ENCODE results near the gene ARHGAP15. TPM values are rescaled to one million over a fixed set of nuclear protein-coding genes. Genes with fewer than 3 reads are reported as not detected.

ARHGAP15 gene
- total and polyA plus RNA-seq, 4 donors, result 3.8 to 17.9 (median 13.2) TPM

DNA sequence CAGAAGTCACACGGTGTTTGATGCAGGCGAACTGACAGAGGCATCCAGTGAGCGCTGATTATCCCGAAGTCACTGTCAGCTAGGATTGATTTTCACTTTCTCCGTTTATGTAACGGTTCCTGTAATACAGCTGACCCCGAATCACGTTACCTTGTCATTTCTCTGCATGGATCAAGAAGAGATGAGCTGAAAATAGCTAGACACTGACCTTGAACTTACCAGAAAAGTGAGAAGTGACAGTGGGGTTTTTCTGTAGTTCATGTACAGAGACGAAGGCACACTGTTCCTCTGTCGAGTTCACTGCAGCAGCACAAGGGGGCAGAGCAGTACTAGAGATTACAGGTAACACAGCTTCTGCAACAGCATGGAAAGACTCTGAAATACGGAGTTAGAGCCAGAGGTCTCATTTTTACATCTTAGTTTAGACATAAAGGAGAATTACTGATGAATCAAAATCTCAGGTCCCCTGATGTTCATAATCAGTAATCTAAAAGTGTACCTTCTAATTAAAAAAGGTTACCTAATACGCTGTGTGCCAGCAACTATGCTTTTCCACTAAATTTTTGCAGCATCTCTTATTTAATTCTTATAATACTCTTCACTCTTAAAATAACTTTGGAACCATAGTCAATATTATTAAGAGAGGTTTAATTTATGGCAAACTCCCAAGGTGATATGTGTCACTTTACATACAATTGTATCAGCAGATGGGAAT is 33.1 kb downstream of the ARHGAP15 start:
- Histone ChIP-seq H3K4me1 (ENCODE audit: control insufficient read depth in 4 of 4, insufficient read depth in 4 of 4, low read length in 3 of 4) (peaks cover 0 to 6% (median 0%) of the 10 kb centered on the region in 4 donors), H3K36me3 (ENCODE audit: control insufficient read depth in 4 of 4, insufficient read depth in 3 of 4, low read depth in 1 of 4, low read length in 3 of 4) (no peaks in the 10 kb centered on the region), H3K27me3 (ENCODE audit: control insufficient read depth in 4 of 4, insufficient read depth in 4 of 4, low read length in 3 of 4) (peaks cover 0 to 3% (median 0%) of the 10 kb centered on the region in 4 donors), H3K9me3 (ENCODE audit: control insufficient read depth in 4 of 4, low read length in 3 of 4) (no peaks in the 10 kb centered on the region), H3K4me3 (ENCODE audit: low read depth in 1 of 3, low read length in 3 of 3) (no peak overlapping the region), H3K27ac (ENCODE audit: low read depth in 1 of 2, low read length in 2 of 2) (no peak overlapping the region), H3K9ac (ENCODE audit: low read depth in 1 of 2, low read length in 2 of 2) (no peak overlapping the region)
- TF ChIP-seq YY1 (IDR thresholded peaks at IDR 0.05) (no peak), RAD21 (IDR thresholded peaks at IDR 0.05) (peak; percentile 79 to 85), SP1 (IDR thresholded peaks at IDR 0.05) (no peak)
- TF ChIP-seq, protein P1, sequence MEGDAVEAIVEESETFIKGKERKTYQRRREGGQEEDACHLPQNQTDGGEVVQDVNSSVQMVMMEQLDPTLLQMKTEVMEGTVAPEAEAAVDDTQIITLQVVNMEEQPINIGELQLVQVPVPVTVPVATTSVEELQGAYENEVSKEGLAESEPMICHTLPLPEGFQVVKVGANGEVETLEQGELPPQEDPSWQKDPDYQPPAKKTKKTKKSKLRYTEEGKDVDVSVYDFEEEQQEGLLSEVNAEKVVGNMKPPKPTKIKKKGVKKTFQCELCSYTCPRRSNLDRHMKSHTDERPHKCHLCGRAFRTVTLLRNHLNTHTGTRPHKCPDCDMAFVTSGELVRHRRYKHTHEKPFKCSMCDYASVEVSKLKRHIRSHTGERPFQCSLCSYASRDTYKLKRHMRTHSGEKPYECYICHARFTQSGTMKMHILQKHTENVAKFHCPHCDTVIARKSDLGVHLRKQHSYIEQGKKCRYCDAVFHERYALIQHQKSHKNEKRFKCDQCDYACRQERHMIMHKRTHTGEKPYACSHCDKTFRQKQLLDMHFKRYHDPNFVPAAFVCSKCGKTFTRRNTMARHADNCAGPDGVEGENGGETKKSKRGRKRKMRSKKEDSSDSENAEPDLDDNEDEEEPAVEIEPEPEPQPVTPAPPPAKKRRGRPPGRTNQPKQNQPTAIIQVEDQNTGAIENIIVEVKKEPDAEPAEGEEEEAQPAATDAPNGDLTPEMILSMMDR (IDR thresholded peaks at IDR 0.05; ENCODE audit: low read depth, low read length, missing input control), result peak; percentile 63
- 36% methylated on average over 12 of the region's 12 CpGs for WGBS
- DNase-seq (ENCODE audit: low spot score), result no peak

DNA sequence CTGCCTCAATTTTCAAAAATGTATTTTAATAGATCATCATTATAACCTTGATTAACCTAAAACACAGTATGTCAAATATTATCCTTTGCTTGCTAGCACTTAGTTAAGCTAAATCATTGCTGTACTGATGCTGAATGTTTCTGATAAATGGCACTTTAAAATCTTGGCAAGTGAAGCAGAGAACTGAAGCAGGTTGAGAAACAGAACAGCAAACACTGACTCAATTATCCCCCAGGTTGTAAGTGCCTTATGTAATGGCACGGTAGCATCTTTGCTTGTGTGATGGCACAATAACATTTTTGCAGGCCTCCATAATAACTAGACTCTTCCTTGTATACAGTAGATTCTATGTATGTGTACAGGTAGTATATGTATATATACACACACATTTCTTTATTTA is 33.8 kb downstream of the ARHGAP15 start:
- TF ChIP-seq JUND (IDR thresholded peaks at IDR 0.05), result no peak
- TF ChIP-seq RAD21 (IDR thresholded peaks at IDR 0.05), result no peak
- TF ChIP-seq SP1 (IDR thresholded peaks at IDR 0.05), result no peak
- TF ChIP-seq HNF4A (conservative IDR thresholded peaks at IDR 0.05), result no peak
- 55% methylated on average over 1 of the region's 1 CpG for WGBS
- Histone ChIP-seq H3K9me3 (ENCODE audit: control insufficient read depth in 4 of 4, low read length in 3 of 4) (no peaks in the 10 kb centered on the region), H3K27ac (ENCODE audit: low read depth in 1 of 2, low read length in 2 of 2) (no peak overlapping the region), H3K27me3 (ENCODE audit: control insufficient read depth in 4 of 4, insufficient read depth in 4 of 4, low read length in 3 of 4) (peaks cover 0 to 3% (median 0%) of the 10 kb centered on the region in 4 donors), H3K4me1 (ENCODE audit: control insufficient read depth in 4 of 4, insufficient read depth in 4 of 4, low read length in 3 of 4) (peaks cover 0 to 6% (median 0%) of the 10 kb centered on the region in 4 donors), H3K9ac (ENCODE audit: low read depth in 1 of 2, low read length in 2 of 2) (no peak overlapping the region), H3K36me3 (ENCODE audit: control insufficient read depth in 4 of 4, insufficient read depth in 3 of 4, low read depth in 1 of 4, low read length in 3 of 4) (no peaks in the 10 kb centered on the region), H3K4me3 (ENCODE audit: low read depth in 1 of 3, low read length in 3 of 3) (no peak overlapping the region)
- DNase-seq (ENCODE audit: low spot score), result no peak

DNA sequence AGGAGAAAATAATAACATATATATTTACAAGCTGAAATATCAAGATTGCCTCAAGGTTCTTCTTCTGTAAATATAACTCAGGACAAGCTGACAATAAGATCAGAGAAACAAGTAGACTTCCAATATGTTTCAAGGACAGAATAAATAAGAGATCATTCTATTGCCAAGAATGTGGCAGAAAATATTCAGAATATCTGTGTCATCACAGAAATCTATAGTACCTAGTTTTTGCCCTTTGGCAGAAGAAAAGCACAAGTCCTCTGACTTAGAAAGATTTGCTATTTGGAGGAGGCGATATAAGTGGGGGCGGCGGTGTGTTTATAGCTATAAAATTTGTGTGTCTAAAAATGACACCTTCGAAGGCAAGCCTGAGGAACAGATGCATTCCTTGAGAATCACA is 34.3 kb downstream of the ARHGAP15 start:
- no peaks in the 10 kb centered on the region for H3K36me3 ChIP-seq (ENCODE audit: control insufficient read depth in 4 of 4, insufficient read depth in 3 of 4, low read depth in 1 of 4, low read length in 3 of 4)
- H3K27me3 ChIP-seq (ENCODE audit: control insufficient read depth in 4 of 4, insufficient read depth in 4 of 4, low read length in 3 of 4), result peaks cover 0 to 3% (median 0%) of the 10 kb centered on the region in 4 donors
- no peaks in the 10 kb centered on the region for H3K9me3 ChIP-seq (ENCODE audit: control insufficient read depth in 4 of 4, low read length in 3 of 4)
- WGBS, result 87% methylated on average over 4 of the region's 4 CpGs
- no peak for DNase-seq (ENCODE audit: low spot score)
- TF ChIP-seq, protein P1 (IDR thresholded peaks at IDR 0.05; ENCODE audit: low read depth, low read length, missing input control), result no peak
- TF ChIP-seq, protein P2, sequence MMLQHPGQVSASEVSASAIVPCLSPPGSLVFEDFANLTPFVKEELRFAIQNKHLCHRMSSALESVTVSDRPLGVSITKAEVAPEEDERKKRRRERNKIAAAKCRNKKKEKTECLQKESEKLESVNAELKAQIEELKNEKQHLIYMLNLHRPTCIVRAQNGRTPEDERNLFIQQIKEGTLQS (IDR thresholded peaks at IDR 0.05), result no peak
- TF ChIP-seq FOXA2 (IDR thresholded peaks at IDR 0.05) (no peak), NR2F2 (IDR thresholded peaks at IDR 0.05) (no peak), GABPA (IDR thresholded peaks at IDR 0.05 in 1 of 2, conservative IDR thresholded peaks at IDR 0.05 in 1 of 2) (no peak), HNF4G (IDR thresholded peaks at IDR 0.05) (no peak), JUND (IDR thresholded peaks at IDR 0.05) (no peak), HNF4A (conservative IDR thresholded peaks at IDR 0.05) (no peak), YY1 (IDR thresholded peaks at IDR 0.05) (no peak), TAF1 (conservative IDR thresholded peaks at IDR 0.05) (no peak), RAD21 (IDR thresholded peaks at IDR 0.05) (no peak), FOXA1 (IDR thresholded peaks at IDR 0.05) (no peak), EGR1 (IDR thresholded peaks at IDR 0.05; ENCODE audit: low read depth in 2 of 2) (no peak), SP1 (IDR thresholded peaks at IDR 0.05) (no peak)
- TF ChIP-seq, protein P3, sequence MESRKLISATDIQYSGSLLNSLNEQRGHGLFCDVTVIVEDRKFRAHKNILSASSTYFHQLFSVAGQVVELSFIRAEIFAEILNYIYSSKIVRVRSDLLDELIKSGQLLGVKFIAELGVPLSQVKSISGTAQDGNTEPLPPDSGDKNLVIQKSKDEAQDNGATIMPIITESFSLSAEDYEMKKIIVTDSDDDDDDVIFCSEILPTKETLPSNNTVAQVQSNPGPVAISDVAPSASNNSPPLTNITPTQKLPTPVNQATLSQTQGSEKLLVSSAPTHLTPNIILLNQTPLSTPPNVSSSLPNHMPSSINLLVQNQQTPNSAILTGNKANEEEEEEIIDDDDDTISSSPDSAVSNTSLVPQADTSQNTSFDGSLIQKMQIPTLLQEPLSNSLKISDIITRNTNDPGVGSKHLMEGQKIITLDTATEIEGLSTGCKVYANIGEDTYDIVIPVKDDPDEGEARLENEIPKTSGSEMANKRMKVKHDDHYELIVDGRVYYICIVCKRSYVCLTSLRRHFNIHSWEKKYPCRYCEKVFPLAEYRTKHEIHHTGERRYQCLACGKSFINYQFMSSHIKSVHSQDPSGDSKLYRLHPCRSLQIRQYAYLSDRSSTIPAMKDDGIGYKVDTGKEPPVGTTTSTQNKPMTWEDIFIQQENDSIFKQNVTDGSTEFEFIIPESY (IDR thresholded peaks at IDR 0.05), result no peak
- TF ChIP-seq, protein P4, sequence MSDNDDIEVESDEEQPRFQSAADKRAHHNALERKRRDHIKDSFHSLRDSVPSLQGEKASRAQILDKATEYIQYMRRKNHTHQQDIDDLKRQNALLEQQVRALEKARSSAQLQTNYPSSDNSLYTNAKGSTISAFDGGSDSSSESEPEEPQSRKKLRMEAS (IDR thresholded peaks at IDR 0.05), result no peak
- no peak overlapping the region for H3K4me3 ChIP-seq (ENCODE audit: low read depth in 1 of 3, low read length in 3 of 3)
- H3K4me1 ChIP-seq (ENCODE audit: control insufficient read depth in 4 of 4, insufficient read depth in 4 of 4, low read length in 3 of 4), result peaks cover 0 to 6% (median 0%) of the 10 kb centered on the region in 4 donors
- H3K9ac ChIP-seq (ENCODE audit: low read depth in 1 of 2, low read length in 2 of 2), result no peak overlapping the region
- H3K27ac ChIP-seq (ENCODE audit: low read depth in 1 of 2, low read length in 2 of 2), result no peak overlapping the region

Measured in liver (tissue), 9 donors.